Naive B cell (primary cell): ENCODE data around the gene IKZF3. TPM values are rescaled to one million over a fixed set of nuclear protein-coding genes. Genes with fewer than 3 reads are reported as not detected.
A peak's percentile ranks its signal among the peaks of the same experiment; 100 is the strongest.

Source experiments
- ATAC-seq, 2 donors: fragments of 150-1000 bp; cut with Tn5 transposase; 2 replicates each; pipeline ENCODE4 v1.10.0; 2021; ENCODE audit warnings: low read depth in 2 of 2, mild to moderate bottlenecking in 2 of 2, moderate library complexity in 2 of 2
- DNase-seq: peaks from one replicate; pipeline ENCODE4 v3.0.0; 2022
- H3K27ac Mint-ChIP-seq, 6 donors: one replicate each; pipeline ENCODE4 v1.8.0; 2020 to 2022; ENCODE audit warnings: mild to moderate bottlenecking in 6 of 6, mixed read lengths in 6 of 6, moderate library complexity in 5 of 6, inconsistent platforms in 2 of 6
- H3K27me3 Mint-ChIP-seq, 3 donors: one replicate each; pipeline ENCODE4 v1.8.0; 2021 to 2022; ENCODE audit warnings: mixed read lengths in 3 of 3, mild to moderate bottlenecking in 1 of 3
- H3K36me3 Mint-ChIP-seq, 2 donors: one replicate each; pipeline ENCODE4 v1.8.0; 2020 to 2022; ENCODE audit warnings: mixed read lengths in 2 of 2, inconsistent platforms in 1 of 2, mild to moderate bottlenecking in 1 of 2
- H3K4me1 Mint-ChIP-seq, 3 donors: one replicate each; pipeline ENCODE4 v1.8.0; 2020 to 2022; ENCODE audit warnings: mixed read lengths in 3 of 3, inconsistent platforms in 1 of 3, mild to moderate bottlenecking in 1 of 3, moderate library complexity in 1 of 3
- H3K4me3 Mint-ChIP-seq, 8 donors: one replicate each; pipeline ENCODE4 v1.8.0; 2020 to 2022; ENCODE audit warnings: mild to moderate bottlenecking in 8 of 8, mixed read lengths in 8 of 8, moderate library complexity in 8 of 8, inconsistent platforms in 2 of 8
- H3K9me3 Mint-ChIP-seq, 7 donors: one replicate each; pipeline ENCODE4 v1.8.0; 2020 to 2022; ENCODE audit warnings: mixed read lengths in 7 of 7, mild to moderate bottlenecking in 5 of 7, inconsistent platforms in 2 of 7, moderate library complexity in 1 of 7
- polyA plus RNA-seq, 6 donors: library from polyadenylated mRNA; unstranded; fragments of 300-500 nt; fragmentation: Illumina TruSeq; gene quantifications; one replicate each; pipeline ENCODE4 v1.2.3, GENCODE V29; 2021; ENCODE audit warnings: low read depth in 6 of 6

IKZF3 gene
- polyA plus RNA-seq, 6 donors from 2014 or later, result 0.75 to 127 (median 39.8) TPM

GRCh38 chr17:39800540-39800939 lies 63.6 kb downstream of the IKZF3 start:
- Mint-ChIP-seq H3K4me1 (peaks cover 56 to 80% (median 60%) of the 10 kb centered on the region in 3 donors), H3K27me3 (no peaks in the 10 kb centered on the region), H3K36me3 (peaks cover 16 to 41% of the 10 kb centered on the region in 2 donors), H3K9me3 (no peaks in the 10 kb centered on the region), H3K27ac (peak overlapping the region; percentile 60 to 95 (median 86)), H3K4me3 (peak overlapping the region in 7 of 8 donors; percentile 54 to 74 (median 63))
- ATAC-seq (peak; percentile 95 to 96), DNase-seq (peak; percentile 32)

GRCh38 chr17:39799395-39799794 lies 64.7 kb downstream of the IKZF3 start:
- ATAC-seq, result no peak
- Mint-ChIP-seq H3K4me1 (peaks cover 54 to 80% (median 57%) of the 10 kb centered on the region in 3 donors), H3K36me3 (peaks cover 16 to 32% of the 10 kb centered on the region in 2 donors), H3K27me3 (no peaks in the 10 kb centered on the region), H3K9me3 (no peaks in the 10 kb centered on the region), H3K27ac (peak overlapping the region; percentile 17 to 94 (median 88)), H3K4me3 (peak overlapping the region in 3 of 8 donors; percentile 6 to 78 (median 39))
- no peak for DNase-seq

GRCh38 chr17:39794249-39794970 lies 69.7 kb downstream of the IKZF3 start:
- Mint-ChIP-seq H3K9me3 (no peaks in the 10 kb centered on the region), H3K27ac (peak overlapping the region; percentile 76 to 98 (median 95)), H3K36me3 (peaks cover 19 to 32% of the 10 kb centered on the region in 2 donors), H3K4me3 (peak overlapping the region; percentile 68 to 86 (median 78)), H3K4me1 (peaks cover 66 to 85% (median 75%) of the 10 kb centered on the region in 3 donors), H3K27me3 (no peaks in the 10 kb centered on the region)
- DNase-seq, result peak; percentile 82
- ATAC-seq, result peak; percentile 97 to 99

- Mint-ChIP-seq H3K36me3 (peaks cover 22 to 32% of the 10 kb centered on the region in 2 donors), H3K27me3 (no peaks in the 10 kb centered on the region), H3K4me3 (peak overlapping the region; percentile 31 to 90 (median 70)), H3K4me1 (peaks cover 58 to 80% (median 64%) of the 10 kb centered on the region in 3 donors), H3K9me3 (no peaks in the 10 kb centered on the region), H3K27ac (peak overlapping the region; percentile 72 to 98 (median 88))
- DNase-seq (no peak), ATAC-seq (no peak)
These were observed 70.7 kb downstream of the IKZF3 start for GRCh38 chr17:39793301-39793872.

- Mint-ChIP-seq H3K4me1 (peaks cover 57 to 80% (median 63%) of the 10 kb centered on the region in 3 donors), H3K36me3 (peaks cover 23 to 33% of the 10 kb centered on the region in 2 donors), H3K27me3 (no peaks in the 10 kb centered on the region), H3K9me3 (no peaks in the 10 kb centered on the region), H3K4me3 (peak overlapping the region; percentile 5 to 88 (median 72)), H3K27ac (peak overlapping the region; percentile 74 to 95 (median 78))
- DNase-seq (no peak), ATAC-seq (no peak)
These were observed 71.4 kb downstream of the IKZF3 start for GRCh38 chr17:39792526-39793221.

- Mint-ChIP-seq H3K27ac (peak overlapping the region; percentile 6 to 95 (median 66)), H3K9me3 (no peaks in the 10 kb centered on the region), H3K4me3 (peak overlapping the region in 6 of 8 donors; percentile 21 to 65 (median 45)), H3K4me1 (peaks cover 57 to 82% (median 64%) of the 10 kb centered on the region in 3 donors), H3K36me3 (peaks cover 29 to 31% of the 10 kb centered on the region in 2 donors), H3K27me3 (no peaks in the 10 kb centered on the region)
- ATAC-seq (no peak), DNase-seq (no peak)
These were observed 72.8 kb downstream of the IKZF3 start for GRCh38 chr17:39791111-39791992.

- peak overlapping the region in 4 of 6 donors; percentile 27 to 60 (median 52) for H3K27ac Mint-ChIP-seq
- H3K36me3 Mint-ChIP-seq, result peaks cover 43 to 51% of the 10 kb centered on the region in 2 donors
- H3K4me3 Mint-ChIP-seq, result peak overlapping the region in 5 of 8 donors; percentile 2 to 54 (median 23)
- ATAC-seq (no peak), DNase-seq (no peak)
- no peaks in the 10 kb centered on the region for H3K9me3 Mint-ChIP-seq
- no peaks in the 10 kb centered on the region for H3K27me3 Mint-ChIP-seq
- H3K4me1 Mint-ChIP-seq, result peaks cover 46 to 83% (median 59%) of the 10 kb centered on the region in 3 donors
These were observed 76.2 kb downstream of the IKZF3 start for GRCh38 chr17:39787743-39788484.

- Mint-ChIP-seq H3K9me3 (no peaks in the 10 kb centered on the region), H3K27me3 (no peaks in the 10 kb centered on the region), H3K27ac (peak overlapping the region in 3 of 6 donors; percentile 43 to 60 (median 57)), H3K36me3 (peaks cover 44 to 60% of the 10 kb centered on the region in 2 donors), H3K4me1 (peaks cover 46 to 83% (median 59%) of the 10 kb centered on the region in 3 donors), H3K4me3 (peak overlapping the region in 5 of 8 donors; percentile 2 to 54 (median 23))
- no peak for DNase-seq
- ATAC-seq, result no peak
These were observed 77.1 kb downstream of the IKZF3 start for GRCh38 chr17:39787041-39787440.

GRCh38 chr17:39782980-39783379 lies 81.1 kb downstream of the IKZF3 start:
- DNase-seq, result no peak
- Mint-ChIP-seq H3K27ac (peak overlapping the region in 3 of 6 donors; percentile 50 to 82 (median 63)), H3K9me3 (no peaks in the 10 kb centered on the region), H3K27me3 (no peaks in the 10 kb centered on the region), H3K4me3 (peak overlapping the region in 5 of 8 donors; percentile 1 to 47 (median 19)), H3K4me1 (peaks cover 60 to 86% (median 69%) of the 10 kb centered on the region in 3 donors), H3K36me3 (peaks cover 51 to 57% of the 10 kb centered on the region in 2 donors)
- ATAC-seq, result no peak

GRCh38 chr17:39782481-39782880 lies 81.6 kb downstream of the IKZF3 start:
- Mint-ChIP-seq H3K9me3 (no peaks in the 10 kb centered on the region), H3K4me1 (peaks cover 60 to 86% (median 69%) of the 10 kb centered on the region in 3 donors), H3K27ac (peak overlapping the region; percentile 4 to 93 (median 72)), H3K4me3 (peak overlapping the region in 3 of 8 donors; percentile 19 to 57 (median 47)), H3K36me3 (peaks cover 46 to 52% of the 10 kb centered on the region in 2 donors), H3K27me3 (no peaks in the 10 kb centered on the region)
- ATAC-seq (no peak), DNase-seq (no peak)

- Mint-ChIP-seq H3K4me3 (peak overlapping the region in 4 of 8 donors; percentile 23 to 57 (median 36)), H3K27ac (peak overlapping the region; percentile 21 to 93 (median 84)), H3K4me1 (peaks cover 57 to 86% (median 69%) of the 10 kb centered on the region in 3 donors), H3K36me3 (peaks cover 41 to 46% of the 10 kb centered on the region in 2 donors), H3K9me3 (no peaks in the 10 kb centered on the region), H3K27me3 (no peaks in the 10 kb centered on the region)
- ATAC-seq, result no peak
- DNase-seq, result no peak
These were observed 82.3 kb downstream of the IKZF3 start for GRCh38 chr17:39781861-39782213.
